LNCaP clone FGC (cell line): ENCODE measurements around the gene EGFLAM.

ENCODE experiments used
- DNase-seq: peaks from one replicate; pipeline ENCODE4 v3.0.0-alpha.2; 2011; ENCODE audit warnings: low read depth
- H3K4me3 ChIP-seq: 2 replicates; pipeline ENCODE4 v1.5.1; 2011; ENCODE audit warnings: mild to moderate bottlenecking, low read depth, low read length, control low read depth
- CTCF ChIP-seq: IDR thresholded peaks from 2 replicates; pipeline ENCODE4 v1.5.1; 2012; ENCODE audit warnings: mild to moderate bottlenecking; ENCODE audit not compliant: control insufficient read depth, insufficient read depth; ENCODE audit errors: extremely low read depth

Gene EGFLAM

GRCh38 chr5:38249812-38250211, 8.5 kb upstream of the EGFLAM start:
- no peak for TF ChIP-seq CTCF
- no peak overlapping the region for H3K4me3 ChIP-seq
- no peak for DNase-seq

GRCh38 chr5:38250763-38251448, 7.5 kb upstream of the EGFLAM start:
- no peak for TF ChIP-seq CTCF
- no peak overlapping the region for H3K4me3 ChIP-seq
- DNase-seq = no peak

- no peak for TF ChIP-seq CTCF
- no peak overlapping the region for H3K4me3 ChIP-seq
- DNase-seq = no peak
Observed at GRCh38 chr5:38253759-38254158, 4.6 kb upstream of the EGFLAM start.

GRCh38 chr5:38257308-38258041, 884 bp upstream of the EGFLAM start:
- no peak overlapping the region for H3K4me3 ChIP-seq
- no peak for TF ChIP-seq CTCF

GRCh38 chr5:38258042-38258318, 379 bp upstream of the EGFLAM start:
- H3K4me3 ChIP-seq = peak overlapping the region; percentile 50
- DNase-seq = no peak
- TF ChIP-seq CTCF = no peak

More at GRCh38 chr5:38257308-38258041, 884 bp upstream of the EGFLAM start:
- DNase-seq = no peak

- no peak for DNase-seq
Observed at GRCh38 chr5:38259062-38259808, 876 bp downstream of the EGFLAM start.

More at GRCh38 chr5:38259062-38259808, 876 bp downstream of the EGFLAM start:
- H3K4me3 ChIP-seq = peak overlapping the region; percentile 50; the same call in 1 of the 2 replicates
- no peak for TF ChIP-seq CTCF
